WI38 (cell line): ENCODE data around the gene C1orf94.
"Not testable (repeated sequence)": the region's sequence is repeated elsewhere in the genome, so short reads cannot be mapped to it uniquely, and the experiment has no call there.

Source experiments
- H3K4me3 ChIP-seq: 2 replicates; pipeline ENCODE4 v1.5.1; 2011; ENCODE audit warnings: low read depth, mild to moderate bottlenecking, control low read depth, low read length
- TF ChIP-seq, protein P1 (sequence below): IDR thresholded peaks from 2 replicates; pipeline ENCODE4 v1.5.1; 2012; ENCODE audit warnings: low read depth, mild to moderate bottlenecking, control low read depth, low read length

Gene C1orf94

DNA sequence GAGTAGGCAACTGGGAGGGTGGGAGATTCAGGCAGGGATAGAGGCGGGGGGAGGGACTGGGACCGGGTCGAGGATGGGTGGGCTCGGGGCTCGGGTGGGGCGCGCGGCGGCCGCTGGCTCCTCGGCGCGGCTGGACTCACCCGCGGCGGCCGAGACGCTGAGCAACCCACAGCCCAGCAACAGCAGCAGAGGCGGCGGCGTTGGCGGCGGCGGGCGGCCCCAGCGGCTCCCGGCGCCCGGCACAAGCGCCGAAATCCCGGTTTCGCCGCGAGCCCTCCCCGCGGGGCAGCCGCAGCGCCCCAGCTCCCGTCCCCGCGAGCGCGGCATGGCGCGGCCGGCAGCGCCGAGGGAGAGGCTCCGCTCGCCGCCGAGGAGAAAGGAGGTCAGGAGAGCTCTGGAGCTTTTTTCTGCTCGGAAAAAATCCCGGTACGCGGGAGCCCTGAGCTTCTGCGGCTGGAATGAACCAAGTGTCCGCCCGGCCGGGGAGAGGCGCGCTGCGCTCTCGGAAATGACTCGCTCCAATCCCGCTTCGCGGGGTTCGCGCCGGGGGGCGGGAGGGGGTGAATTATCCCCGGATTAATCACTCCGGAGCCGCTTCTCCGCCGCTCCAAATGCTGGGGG lies 11.8 kb upstream of the C1orf94 start, which contains the start of gene CSMD2:
CSMD2 (minus strand) TSS at position 460 of the 621 bp plus-strand sequence; CDS start at position 327, 133 bp downstream.
- TF ChIP-seq, protein P1, sequence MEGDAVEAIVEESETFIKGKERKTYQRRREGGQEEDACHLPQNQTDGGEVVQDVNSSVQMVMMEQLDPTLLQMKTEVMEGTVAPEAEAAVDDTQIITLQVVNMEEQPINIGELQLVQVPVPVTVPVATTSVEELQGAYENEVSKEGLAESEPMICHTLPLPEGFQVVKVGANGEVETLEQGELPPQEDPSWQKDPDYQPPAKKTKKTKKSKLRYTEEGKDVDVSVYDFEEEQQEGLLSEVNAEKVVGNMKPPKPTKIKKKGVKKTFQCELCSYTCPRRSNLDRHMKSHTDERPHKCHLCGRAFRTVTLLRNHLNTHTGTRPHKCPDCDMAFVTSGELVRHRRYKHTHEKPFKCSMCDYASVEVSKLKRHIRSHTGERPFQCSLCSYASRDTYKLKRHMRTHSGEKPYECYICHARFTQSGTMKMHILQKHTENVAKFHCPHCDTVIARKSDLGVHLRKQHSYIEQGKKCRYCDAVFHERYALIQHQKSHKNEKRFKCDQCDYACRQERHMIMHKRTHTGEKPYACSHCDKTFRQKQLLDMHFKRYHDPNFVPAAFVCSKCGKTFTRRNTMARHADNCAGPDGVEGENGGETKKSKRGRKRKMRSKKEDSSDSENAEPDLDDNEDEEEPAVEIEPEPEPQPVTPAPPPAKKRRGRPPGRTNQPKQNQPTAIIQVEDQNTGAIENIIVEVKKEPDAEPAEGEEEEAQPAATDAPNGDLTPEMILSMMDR: no peak
- no peak within 1 kb of the TSS for H3K4me3 ChIP-seq

DNA sequence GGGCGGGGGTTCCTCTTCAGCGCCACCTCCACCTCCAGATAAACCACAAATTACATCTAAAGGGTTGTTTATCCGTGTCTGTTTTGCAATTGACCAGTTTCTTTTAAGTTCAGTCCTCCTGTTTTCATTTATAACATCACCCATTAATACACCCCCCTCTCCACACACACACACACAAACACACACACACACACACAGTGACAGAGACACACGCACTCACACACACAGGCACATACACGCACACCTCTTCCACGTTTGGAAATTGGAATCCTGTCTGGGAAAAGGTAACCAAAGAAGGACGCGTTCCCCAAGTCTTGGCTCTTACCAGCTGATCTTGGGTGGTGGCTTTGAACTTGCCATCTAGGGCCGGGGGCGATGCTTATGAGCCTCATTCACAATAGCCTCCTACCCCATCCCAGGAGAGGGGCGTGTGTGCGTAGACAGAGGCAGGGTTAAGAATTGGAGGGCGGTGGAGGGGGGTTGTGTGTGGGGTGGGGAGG lies 11.2 kb upstream of the C1orf94 start:
- TF ChIP-seq, protein P1: no peak
- H3K4me3 ChIP-seq: no peak overlapping the region

DNA sequence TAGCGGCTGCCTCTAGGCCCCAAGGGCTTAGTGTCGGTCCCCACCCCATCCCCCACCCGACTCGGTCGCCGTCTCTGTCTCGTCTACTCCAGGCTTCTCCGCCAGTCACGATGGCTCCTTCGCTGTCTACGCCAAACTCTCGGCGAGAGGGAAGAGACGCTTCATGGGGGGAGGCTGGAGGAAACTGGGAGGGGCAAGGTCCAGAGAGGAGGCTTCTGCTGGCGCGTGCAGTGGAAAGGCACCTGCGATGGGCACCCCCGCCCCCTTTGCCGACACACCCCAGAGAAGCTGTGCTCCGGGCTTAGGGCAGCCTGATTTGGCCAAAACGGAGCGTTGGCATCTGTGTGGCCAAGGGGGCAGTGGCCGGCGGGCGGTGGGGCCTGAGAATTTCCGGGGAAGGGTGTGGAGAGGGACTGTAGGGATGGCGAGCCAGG lies 10.5 kb upstream of the C1orf94 start:
- no peak overlapping the region for H3K4me3 ChIP-seq
- TF ChIP-seq, protein P1: no peak

DNA sequence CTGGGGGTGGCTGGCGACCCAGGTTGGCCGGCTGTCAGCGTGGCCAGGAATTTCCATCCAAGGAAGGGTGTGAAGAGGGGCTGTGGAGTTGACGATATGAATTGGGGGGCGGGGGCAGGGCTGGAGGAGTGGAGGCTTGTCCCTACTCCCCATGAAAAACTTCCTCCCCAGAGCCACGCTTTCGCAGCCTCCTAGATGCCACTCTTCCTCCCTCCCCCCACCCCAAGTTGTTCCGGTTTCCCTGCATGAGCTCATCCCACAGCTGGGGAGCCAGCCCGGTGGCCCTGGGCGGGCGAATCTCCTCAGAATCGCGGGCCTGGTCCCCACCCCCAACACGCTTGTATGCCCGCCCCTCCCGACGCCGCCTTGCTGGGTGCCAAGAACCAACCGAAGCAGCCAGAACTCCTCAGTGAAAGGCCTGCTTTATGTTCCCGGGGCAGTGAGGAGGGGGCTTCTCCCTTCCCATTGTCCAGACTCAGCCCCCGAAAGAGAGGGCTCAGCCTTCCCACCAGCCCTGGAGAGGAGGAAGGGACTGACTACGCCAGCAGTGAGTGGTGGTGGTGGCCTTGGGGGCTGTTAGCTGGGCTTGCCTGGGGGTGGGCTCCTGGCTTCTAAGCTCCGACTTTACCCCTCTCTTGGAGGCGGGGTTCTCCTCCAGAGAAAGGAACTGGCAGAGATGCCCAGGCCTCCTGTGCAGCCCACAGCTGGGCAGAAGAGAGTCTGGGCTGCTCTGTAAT lies 9.9 kb upstream of the C1orf94 start:
- TF ChIP-seq, protein P1: no peak
- H3K4me3 ChIP-seq: no peak overlapping the region

DNA sequence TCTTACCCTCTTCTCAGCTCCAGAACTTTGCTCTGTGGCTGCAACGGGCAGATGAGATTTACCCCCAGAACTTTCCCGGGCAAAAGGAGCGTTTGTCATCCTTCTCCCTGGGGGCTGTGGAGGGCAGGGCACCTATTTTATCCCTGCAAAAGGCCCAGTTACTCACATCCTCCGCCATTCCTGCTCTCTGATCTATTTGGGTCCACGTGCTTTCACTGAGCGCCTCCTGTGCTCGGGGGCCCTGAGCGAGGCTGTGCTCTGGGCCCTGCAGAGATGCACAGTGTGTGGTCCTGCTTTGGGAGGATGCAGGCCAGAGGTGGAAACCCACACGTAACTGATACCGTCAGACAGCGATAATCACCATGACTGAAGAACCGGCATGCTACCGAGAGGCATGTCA lies 9.3 kb upstream of the C1orf94 start:
- TF ChIP-seq, protein P1: no peak
- no peak overlapping the region for H3K4me3 ChIP-seq

DNA sequence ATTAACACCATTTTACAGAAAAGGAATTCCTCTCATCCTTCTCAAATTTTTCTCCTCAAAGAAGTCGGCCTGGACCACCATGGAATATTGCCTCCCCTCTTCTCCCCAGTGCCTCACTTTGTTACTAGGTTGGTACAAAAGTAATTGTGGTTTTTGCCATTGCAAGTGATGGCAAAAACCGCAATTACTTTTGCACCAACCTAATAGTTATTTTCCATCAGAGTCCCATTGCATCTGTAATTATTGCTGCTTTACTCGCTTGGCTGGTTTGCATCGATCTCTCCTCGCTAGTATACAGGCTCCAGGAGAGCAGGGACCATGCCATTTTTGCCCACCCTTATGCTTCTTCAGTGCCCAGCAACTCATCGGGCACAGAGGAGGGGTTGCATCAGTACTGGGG lies 963 bp upstream of the C1orf94 start:
- TF ChIP-seq, protein P1: no peak
- no peak overlapping the region for H3K4me3 ChIP-seq

DNA sequence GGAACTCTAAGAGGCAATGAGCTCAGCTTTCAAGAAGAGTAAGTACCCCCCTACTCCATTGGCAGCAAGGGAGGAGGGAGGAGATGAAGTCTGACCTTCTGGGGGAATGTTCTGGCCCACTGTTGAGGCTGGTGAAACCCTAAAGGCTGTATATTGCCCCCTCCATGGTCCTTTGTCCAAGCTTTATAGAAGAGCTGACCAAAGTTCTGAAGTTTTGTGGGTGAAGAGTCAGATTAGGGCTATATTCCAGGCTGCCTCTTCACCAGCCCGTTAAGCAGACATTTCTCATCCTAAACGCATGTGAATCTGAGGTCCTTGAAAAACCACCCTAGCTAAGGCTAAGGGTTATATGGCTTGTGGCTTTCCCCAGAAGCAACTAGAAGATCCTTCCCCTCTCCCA lies 1.4 kb downstream of the C1orf94 start:
- TF ChIP-seq, protein P1: no peak
- H3K4me3 ChIP-seq: no peak overlapping the region

DNA sequence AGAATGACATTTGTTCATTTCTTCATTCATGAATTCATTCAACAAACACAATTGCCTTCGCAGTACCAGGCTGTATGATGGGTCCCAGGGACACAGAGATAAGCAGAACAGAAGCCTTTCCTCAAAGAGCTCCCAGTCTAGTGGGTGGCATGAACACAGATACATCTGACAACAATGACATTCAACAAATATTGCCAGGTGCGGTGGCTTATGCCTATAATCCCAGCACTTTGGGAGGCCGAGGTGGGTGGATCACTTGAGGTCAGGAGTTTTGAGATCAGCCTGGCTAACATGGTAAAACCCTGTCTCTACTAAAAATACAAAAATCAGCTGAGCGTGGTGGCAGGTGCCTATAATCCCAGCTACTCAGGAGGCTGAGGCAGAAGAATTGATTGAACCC lies 6.7 kb downstream of the C1orf94 start:
- not testable (repeated sequence) for H3K4me3 ChIP-seq
